Astrocyte (in vitro differentiated cells and primary cell): ENCODE data around the gene TEX2. TPM values are rescaled to one million over a fixed set of nuclear protein-coding genes. Genes with fewer than 3 reads are reported as not detected.
A peak's percentile ranks its signal among the peaks of the same experiment; 100 is the strongest.

Experiments used
- DNase-seq: peaks from one replicate; pipeline ENCODE4 v3.0.0-alpha.2; 2010; ENCODE audit warnings: low read depth
- FAIRE-seq: peaks from 2 replicates; lab custom pipeline; 2011; peaks lifted over from hg19 to GRCh38; lab: Jason Lieb, UNC
- H2AFZ ChIP-seq: 2 replicates; pipeline ENCODE4 v1.6.0; 2012; ENCODE audit warnings: low read depth, low read length, inconsistent platforms
- H3K27ac ChIP-seq: 2 replicates; pipeline ENCODE4 v1.5.1; 2011; ENCODE audit warnings: low read depth, low read length, inconsistent platforms
- H3K27me3 ChIP-seq: 2 replicates; pipeline ENCODE4 v1.6.0; 2011; ENCODE audit warnings: low read length, inconsistent platforms; ENCODE audit not compliant: insufficient read depth
- H3K36me3 ChIP-seq: 2 replicates; pipeline ENCODE4 v1.5.1; 2011; ENCODE audit warnings: low read length, inconsistent platforms; ENCODE audit not compliant: insufficient read depth
- H3K4me1 ChIP-seq: 2 replicates; pipeline ENCODE4 v1.5.1; 2011; ENCODE audit warnings: low read length, inconsistent platforms; ENCODE audit not compliant: insufficient read depth
- H3K4me2 ChIP-seq: 2 replicates; pipeline ENCODE4 v1.6.0; 2012; ENCODE audit warnings: low read length, inconsistent platforms
- H3K4me3 ChIP-seq: 2 replicates; pipeline ENCODE4 v1.5.1; 2011; ENCODE audit warnings: low read depth, mild to moderate bottlenecking, low read length, inconsistent platforms; ENCODE audit not compliant: insufficient read depth
- H3K79me2 ChIP-seq: 2 replicates; pipeline ENCODE4 v1.6.0; 2012; ENCODE audit warnings: mild to moderate bottlenecking, low read length, inconsistent platforms; ENCODE audit not compliant: insufficient read depth
- H3K9ac ChIP-seq: 2 replicates; pipeline ENCODE4 v1.6.0; 2012; ENCODE audit warnings: mild to moderate bottlenecking, low read length, inconsistent platforms
- H3K9me3 ChIP-seq: 2 replicates; pipeline ENCODE4 v1.5.1; 2012; ENCODE audit warnings: low read depth, mild to moderate bottlenecking, low read length, inconsistent platforms; ENCODE audit not compliant: insufficient read depth
- H4K20me1 ChIP-seq: 2 replicates; pipeline ENCODE4 v1.6.0; 2012; ENCODE audit warnings: low read length, inconsistent platforms; ENCODE audit not compliant: insufficient read depth
- H3K27ac Mint-ChIP-seq: one replicate; pipeline ENCODE4 v1.8.0; 2021; ENCODE audit warnings: mild to moderate bottlenecking, mixed read lengths; ENCODE audit not compliant: unreplicated experiment
- H3K27me3 Mint-ChIP-seq: one replicate; pipeline ENCODE4 v1.8.0; 2021; ENCODE audit warnings: low read depth, mixed read lengths; ENCODE audit not compliant: unreplicated experiment
- H3K36me3 Mint-ChIP-seq: one replicate; pipeline ENCODE4 v1.8.0; 2021; ENCODE audit warnings: low read depth, mixed read lengths; ENCODE audit not compliant: unreplicated experiment
- H3K4me1 Mint-ChIP-seq: one replicate; pipeline ENCODE4 v1.8.0; 2021; ENCODE audit warnings: low read depth, mixed read lengths; ENCODE audit not compliant: unreplicated experiment
- H3K4me3 Mint-ChIP-seq: one replicate; pipeline ENCODE4 v1.8.0; 2021; ENCODE audit warnings: mild to moderate bottlenecking, moderate library complexity, mixed read lengths; ENCODE audit not compliant: unreplicated experiment
- H3K9me3 Mint-ChIP-seq: one replicate; pipeline ENCODE4 v1.8.0; 2021; ENCODE audit warnings: mild to moderate bottlenecking, mixed read lengths; ENCODE audit not compliant: unreplicated experiment
- CTCF ChIP-seq: IDR thresholded peaks from 2 replicates; pipeline ENCODE4 v1.5.1; 2011; ENCODE audit warnings: low read depth, mild to moderate bottlenecking, inconsistent platforms, low read length, moderate library complexity; ENCODE audit not compliant: insufficient read depth
- EZH2 ChIP-seq: IDR thresholded peaks from 2 replicates; pipeline ENCODE4 v1.6.1; 2012; ENCODE audit warnings: mild to moderate bottlenecking, low read length, inconsistent platforms; ENCODE audit not compliant: insufficient read depth
- total RNA-seq: library from RNA; stranded (reverse); gene quantifications from 2 replicates; pipeline ENCODE4 v1.2.1, GENCODE V29; 2021

The TEX2 gene
- total RNA-seq, 1 donor from 2014 or later = 56.1 TPM

DNA sequence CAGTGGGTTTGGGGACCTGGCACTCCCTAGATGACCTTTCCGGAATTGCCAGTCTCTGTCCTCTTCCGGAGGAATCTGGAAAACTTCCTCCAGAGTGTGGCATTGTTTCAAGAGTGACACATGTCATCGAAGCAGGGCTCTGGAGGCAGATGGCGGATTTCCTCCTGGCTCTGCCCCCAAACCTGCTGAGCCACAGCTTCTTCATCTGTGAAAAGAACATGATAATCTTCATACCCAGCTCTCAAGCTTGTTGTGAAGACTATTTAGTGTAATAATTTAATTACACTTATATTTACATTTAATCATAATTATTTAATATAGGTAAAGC is 19.7 kb upstream of the TEX2 start:
- H3K27ac ChIP-seq = no peak overlapping the region
- DNase-seq (no peak), FAIRE-seq (no peak)
- H3K4me3 Mint-ChIP-seq = no peak overlapping the region
- peaks cover 8% of the 10 kb centered on the region for H3K4me1 Mint-ChIP-seq
- H3K79me2 ChIP-seq = no peaks in the 10 kb centered on the region
- no peaks in the 10 kb centered on the region for H3K27me3 ChIP-seq
- H3K27me3 Mint-ChIP-seq = peaks cover 7% of the 10 kb centered on the region
- H3K36me3 ChIP-seq = no peaks in the 10 kb centered on the region
- H3K36me3 Mint-ChIP-seq = no peaks in the 10 kb centered on the region
- no peak overlapping the region for H3K4me3 ChIP-seq
- H3K4me1 ChIP-seq = peaks cover 5% of the 10 kb centered on the region
- no peaks in the 10 kb centered on the region for H3K9me3 Mint-ChIP-seq
- H4K20me1 ChIP-seq = no peaks in the 10 kb centered on the region
- TF ChIP-seq CTCF = no peak
- TF ChIP-seq EZH2 = no peak
- no peaks in the 10 kb centered on the region for H3K9me3 ChIP-seq
- H2AFZ ChIP-seq = no peak overlapping the region
- no peak overlapping the region for H3K27ac Mint-ChIP-seq
- H3K9ac ChIP-seq = no peak overlapping the region
- no peak overlapping the region for H3K4me2 ChIP-seq

- Histone ChIP-seq H3K4me3 (no peak overlapping the region), H3K27me3 (no peaks in the 10 kb centered on the region), H3K4me2 (no peak overlapping the region), H3K79me2 (no peaks in the 10 kb centered on the region), H4K20me1 (no peaks in the 10 kb centered on the region), H3K9ac (no peak overlapping the region), H3K9me3 (no peaks in the 10 kb centered on the region), H3K27ac (no peak overlapping the region), H2AFZ (no peak overlapping the region), H3K4me1 (peaks cover 5% of the 10 kb centered on the region), H3K36me3 (no peaks in the 10 kb centered on the region)
- no peak overlapping the region for H3K27ac Mint-ChIP-seq
- H3K36me3 Mint-ChIP-seq = no peaks in the 10 kb centered on the region
- peaks cover 7% of the 10 kb centered on the region for H3K27me3 Mint-ChIP-seq
- no peak overlapping the region for H3K4me3 Mint-ChIP-seq
- TF ChIP-seq EZH2 (no peak), CTCF (peak; percentile 77)
- peaks cover 12% of the 10 kb centered on the region for H3K4me1 Mint-ChIP-seq
- DNase-seq (peak; percentile 59), FAIRE-seq (no peak)
- H3K9me3 Mint-ChIP-seq = no peaks in the 10 kb centered on the region
Measured at GRCh38 chr17:64281962-64282752, 19.1 kb upstream of the TEX2 start.

GRCh38 chr17:64278614-64279013 is 15.6 kb upstream of the TEX2 start:
- Mint-ChIP-seq H3K36me3 (no peaks in the 10 kb centered on the region), H3K27me3 (no peaks in the 10 kb centered on the region), H3K4me3 (no peak overlapping the region), H3K27ac (peak overlapping the region; percentile 43), H3K4me1 (peaks cover 12% of the 10 kb centered on the region), H3K9me3 (no peaks in the 10 kb centered on the region)
- FAIRE-seq (no peak), DNase-seq (peak; percentile 51)
- TF ChIP-seq EZH2 = no peak
- no peak for TF ChIP-seq CTCF
- Histone ChIP-seq H3K27ac (no peak overlapping the region), H3K9ac (no peak overlapping the region), H3K4me3 (no peak overlapping the region), H3K79me2 (no peaks in the 10 kb centered on the region), H2AFZ (peak overlapping the region; percentile 1), H3K36me3 (no peaks in the 10 kb centered on the region), H3K9me3 (no peaks in the 10 kb centered on the region), H3K27me3 (no peaks in the 10 kb centered on the region), H4K20me1 (no peaks in the 10 kb centered on the region), H3K4me1 (peaks cover 5% of the 10 kb centered on the region), H3K4me2 (no peak overlapping the region)
